ENCODE data around the gene DNER. TPM values are rescaled to one million over a fixed set of nuclear protein-coding genes. Genes with fewer than 3 reads are reported as not detected.

The DNER gene
- total RNA-seq, 1 experiment from 2014 or later, result not detected

GRCh38 chr2:229501051-229501794 is 213.1 kb downstream of the DNER start:
- no peak for DNase-seq (ENCODE audit: low spot score)

GRCh38 chr2:229492034-229492433 is 222.3 kb downstream of the DNER start:
- DNase-seq (ENCODE audit: low spot score), result no peak

DNA sequence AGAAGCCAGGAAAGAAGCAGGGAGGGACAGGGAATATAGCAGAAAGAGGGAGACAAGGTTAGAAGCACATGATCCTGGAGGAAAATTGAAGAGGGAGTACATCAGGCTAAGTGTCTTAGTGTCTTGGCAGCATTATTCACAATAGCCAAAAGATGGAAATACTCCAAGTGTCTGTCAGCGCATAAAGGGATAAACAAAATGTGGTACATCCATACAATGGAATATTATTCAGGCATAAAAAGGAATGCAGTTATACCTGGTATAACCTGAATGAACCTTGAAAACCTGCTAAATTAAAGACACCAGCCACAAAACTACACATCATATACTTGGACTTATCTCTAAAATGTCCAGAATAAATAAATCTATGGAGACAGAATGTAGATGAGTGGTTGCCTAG is 224.2 kb downstream of the DNER start:
- DNase-seq (ENCODE audit: low spot score), result no peak

DNA sequence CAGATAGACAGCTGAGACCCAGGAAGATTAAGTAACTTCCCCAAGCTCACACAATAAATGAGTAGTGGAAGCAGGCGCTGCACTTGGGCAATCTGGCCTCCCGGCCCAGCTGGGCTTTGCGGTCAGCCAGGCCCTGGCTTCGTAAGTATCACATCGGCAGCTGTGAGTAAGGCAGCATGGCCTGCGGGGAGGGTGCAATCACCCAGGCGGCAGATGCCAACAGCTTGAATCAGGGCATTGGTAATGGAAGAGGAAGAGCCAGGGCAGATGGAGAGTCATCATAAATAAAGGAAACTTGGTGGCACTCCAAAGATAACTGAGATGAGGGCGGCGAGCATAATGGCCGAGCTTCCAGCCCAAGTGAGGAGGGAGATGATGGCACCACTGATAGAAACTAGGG is 225.3 kb downstream of the DNER start:
- no peak for DNase-seq (ENCODE audit: low spot score)

- DNase-seq (ENCODE audit: low spot score), result no peak
Measured at GRCh38 chr2:229488232-229488631, 226.1 kb downstream of the DNER start.

DNA sequence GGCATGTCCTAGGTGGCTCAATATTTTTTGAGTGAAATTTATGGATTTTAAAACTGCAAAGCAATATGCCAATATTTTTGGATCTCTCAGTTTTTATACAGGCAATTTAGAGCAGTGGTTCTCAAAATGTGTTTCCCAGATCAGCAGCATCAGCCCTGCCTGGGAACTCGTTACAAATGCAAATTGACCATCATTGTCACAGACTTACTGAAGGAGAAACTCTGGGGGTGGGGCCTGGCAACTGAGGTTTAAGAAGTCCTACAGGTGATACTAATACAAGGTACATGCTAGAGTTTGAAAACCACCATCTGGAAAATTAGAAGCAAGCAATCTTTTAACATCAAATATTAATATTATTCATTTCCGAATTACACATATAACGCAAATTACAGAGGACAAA is 227.7 kb downstream of the DNER start:
- no peak for DNase-seq (ENCODE audit: low spot score)

DNA sequence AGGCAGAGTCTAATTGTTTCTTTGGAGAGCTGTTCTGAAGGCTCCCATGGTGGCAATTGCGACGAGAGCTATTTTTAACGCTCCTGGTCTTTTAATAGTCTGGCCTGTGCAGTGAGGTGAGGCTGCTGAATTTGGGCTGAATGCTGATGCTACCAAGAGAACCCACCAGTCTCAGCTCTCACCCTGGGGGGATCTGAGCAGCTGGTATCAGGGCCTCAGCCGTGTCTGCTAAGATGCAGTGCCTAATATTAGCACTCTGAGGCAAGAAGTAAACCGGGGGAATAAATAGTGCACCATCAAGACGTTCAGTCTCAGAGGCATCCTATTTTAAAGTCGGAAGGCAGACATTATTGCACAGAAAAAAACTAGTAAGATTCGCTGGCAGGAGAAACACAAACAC is 228.5 kb downstream of the DNER start:
- no peak for DNase-seq (ENCODE audit: low spot score)

- DNase-seq (ENCODE audit: low spot score), result no peak
Measured at GRCh38 chr2:229477269-229477755, 237.0 kb downstream of the DNER start.

DNA sequence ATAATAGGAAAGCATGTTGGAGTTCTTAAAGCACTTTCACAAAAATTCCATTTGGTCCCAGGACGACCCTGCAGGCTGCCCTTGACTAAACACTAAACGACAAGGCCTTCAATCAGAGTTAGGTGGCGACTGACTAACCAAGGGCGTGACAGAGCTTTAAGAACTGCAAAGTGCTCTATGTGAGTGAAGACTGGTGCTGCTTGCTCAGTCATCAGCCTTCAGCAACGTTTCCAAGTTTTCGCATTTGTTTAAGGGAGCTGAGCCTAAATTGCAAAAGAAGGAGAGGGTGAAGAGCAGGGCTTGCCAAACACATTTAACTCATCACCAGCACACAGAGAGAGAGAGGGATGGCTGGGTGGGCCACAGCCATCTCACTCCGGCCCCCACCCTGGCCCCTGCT is 238.6 kb downstream of the DNER start:
- DNase-seq (ENCODE audit: low spot score), result no peak

GRCh38 chr2:229474125-229474524 is 240.2 kb downstream of the DNER start:
- no peak for DNase-seq (ENCODE audit: low spot score)

DNA sequence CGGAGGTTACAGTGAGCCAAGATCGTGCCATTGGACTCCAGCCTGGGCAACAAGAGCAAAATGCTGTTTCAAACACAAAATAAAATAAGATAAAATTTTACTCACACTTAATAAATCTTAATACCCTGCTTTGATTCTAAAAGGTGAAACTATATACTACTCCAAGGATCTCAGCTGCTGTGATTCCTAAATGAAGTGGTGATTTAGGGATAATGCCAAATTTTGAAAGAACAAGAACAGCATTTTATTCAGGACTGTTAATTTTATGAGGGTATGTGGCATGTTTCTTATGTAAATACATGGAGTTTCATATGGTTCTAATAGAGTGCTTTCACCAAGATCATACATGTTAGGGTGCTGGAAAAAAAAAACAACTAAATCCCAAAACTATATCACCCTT is 243.6 kb downstream of the DNER start:
- no peak for DNase-seq (ENCODE audit: low spot score)

DNA sequence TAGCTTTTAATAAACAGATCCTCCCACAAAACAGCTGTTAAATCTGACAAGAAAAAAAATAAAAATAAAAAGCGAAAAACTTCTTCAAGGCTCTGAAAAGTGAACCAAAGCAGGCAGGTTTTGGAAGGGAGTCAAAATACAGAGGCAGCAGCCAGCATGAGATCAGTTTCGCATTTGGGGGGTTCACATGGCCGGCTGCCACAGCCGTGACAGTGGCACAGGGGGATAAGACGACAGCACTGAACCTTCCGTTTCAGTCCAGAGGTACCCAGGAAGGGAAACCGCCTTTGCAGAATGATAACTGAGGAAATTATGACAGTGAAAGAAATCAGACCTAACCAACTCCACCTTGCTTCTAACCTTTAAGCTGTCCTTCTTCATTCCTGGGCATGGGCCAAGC is 246.6 kb downstream of the DNER start:
- DNase-seq (ENCODE audit: low spot score), result no peak

DNA sequence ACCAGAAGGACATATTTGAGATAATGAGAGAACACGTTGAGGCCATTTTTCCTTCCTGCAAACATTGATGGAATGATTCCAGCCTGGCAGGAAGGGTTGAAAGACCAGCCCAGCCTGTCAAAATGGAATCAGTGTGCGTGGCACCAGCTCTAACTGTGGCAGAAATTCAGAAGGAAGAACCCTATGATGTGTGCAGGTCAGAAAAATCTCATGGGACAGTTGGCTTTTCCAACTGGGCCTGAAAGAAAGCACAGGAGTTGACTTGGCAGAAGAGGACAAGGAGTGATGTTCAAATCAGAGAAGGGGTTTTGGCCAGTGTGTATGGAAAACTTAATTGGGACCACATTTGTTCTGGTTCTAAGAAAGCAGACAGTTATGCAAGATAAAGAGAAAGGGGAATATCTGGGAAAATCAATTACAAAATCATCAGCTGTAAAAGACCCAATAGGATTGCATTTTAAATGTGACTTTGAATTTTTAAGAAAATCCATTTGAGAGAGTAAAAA is 250.5 kb downstream of the DNER start:
- no peak for DNase-seq (ENCODE audit: low spot score)

DNA sequence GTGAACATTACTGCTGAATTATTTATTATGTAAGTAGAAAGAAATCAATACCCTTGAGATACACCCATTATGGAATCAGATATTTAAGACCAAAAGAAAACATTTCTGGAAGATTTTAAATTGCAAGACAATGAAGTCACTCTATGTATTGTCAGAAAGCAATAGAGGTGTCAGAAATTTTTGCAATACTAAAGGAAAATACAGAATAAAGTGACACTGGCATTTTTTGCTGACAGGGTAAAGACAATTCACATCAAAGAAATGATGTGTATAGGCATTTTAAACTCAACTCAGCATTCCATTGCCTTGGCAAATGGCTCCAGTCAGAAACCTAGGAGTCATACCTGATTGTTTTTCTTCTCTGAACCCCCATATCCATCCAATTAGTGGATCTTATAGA is 252.2 kb downstream of the DNER start:
- no peak for DNase-seq (ENCODE audit: low spot score)

- no peak for DNase-seq (ENCODE audit: low spot score)
Measured at GRCh38 chr2:229456091-229456490, 258.3 kb downstream of the DNER start.

- no peak for DNase-seq (ENCODE audit: low spot score)
Measured at GRCh38 chr2:229454934-229455631, 259.3 kb downstream of the DNER start.

GRCh38 chr2:229453230-229453629 is 261.1 kb downstream of the DNER start:
- no peak for DNase-seq (ENCODE audit: low spot score)

DNA sequence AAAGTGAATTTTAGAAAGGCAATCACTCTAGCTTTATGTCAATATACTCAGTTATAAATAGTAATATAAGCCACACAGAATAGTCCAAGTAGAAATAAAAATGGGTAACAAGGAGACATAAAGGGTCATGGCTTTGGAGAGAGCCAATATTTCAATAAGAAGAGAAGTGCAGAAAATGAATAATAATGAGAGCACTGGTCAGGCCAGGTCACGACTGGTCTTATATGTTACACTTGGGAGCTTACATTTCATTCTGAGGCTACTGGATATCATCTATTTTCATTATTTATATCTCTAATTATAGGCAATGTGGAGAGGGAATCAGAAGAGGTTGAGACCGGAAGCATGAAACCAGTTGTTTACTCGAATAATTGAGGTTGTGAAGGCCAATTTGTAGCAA is 262.5 kb downstream of the DNER start:
- DNase-seq (ENCODE audit: low spot score), result no peak

- DNase-seq (ENCODE audit: low spot score), result no peak
Measured at GRCh38 chr2:229447227-229447626, 267.1 kb downstream of the DNER start.

DNA sequence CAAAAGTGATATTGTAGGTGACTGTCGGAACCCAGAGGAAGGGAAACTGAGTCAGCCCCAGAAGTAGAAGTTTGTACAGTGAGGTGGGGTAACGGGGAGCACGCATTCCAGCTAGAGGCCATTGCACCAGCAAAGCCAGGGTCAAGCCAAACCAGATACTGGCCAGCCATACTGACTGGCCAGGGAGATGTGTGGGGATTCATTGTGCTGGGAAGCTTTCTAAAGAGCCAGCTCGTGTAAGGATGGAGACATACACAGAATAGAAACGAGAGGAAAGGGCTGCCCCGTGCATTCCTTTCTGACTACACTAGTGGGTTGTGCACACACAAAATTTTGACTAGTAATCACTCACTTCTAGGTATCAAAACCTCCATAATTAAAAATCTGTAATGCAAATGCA is 268.0 kb downstream of the DNER start:
- no peak for DNase-seq (ENCODE audit: low spot score)

GRCh38 chr2:229445501-229446211 is 268.7 kb downstream of the DNER start:
- DNase-seq (ENCODE audit: low spot score), result no peak

DNA sequence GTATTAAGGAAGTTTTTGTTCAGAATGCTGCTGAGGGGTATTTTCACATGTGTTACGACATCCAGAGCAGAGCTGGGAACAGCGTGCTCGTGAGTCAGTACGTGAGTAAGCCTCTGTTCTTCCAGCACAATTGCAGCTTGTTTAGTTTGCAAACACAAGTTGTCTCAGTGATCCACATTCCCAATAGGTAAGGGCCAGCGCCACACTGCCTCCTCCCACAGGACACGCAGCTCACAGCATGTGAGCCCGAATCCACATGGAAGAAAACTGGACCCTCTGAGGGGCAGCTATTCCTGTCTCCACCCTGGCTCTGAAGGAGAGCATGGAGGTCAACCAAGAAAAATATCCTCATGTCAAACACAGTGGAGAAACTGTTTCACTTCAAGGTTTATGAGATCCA is 269.3 kb downstream of the DNER start:
- DNase-seq (ENCODE audit: low spot score), result no peak
